ENCODE results near the gene NQO2.

DNA sequence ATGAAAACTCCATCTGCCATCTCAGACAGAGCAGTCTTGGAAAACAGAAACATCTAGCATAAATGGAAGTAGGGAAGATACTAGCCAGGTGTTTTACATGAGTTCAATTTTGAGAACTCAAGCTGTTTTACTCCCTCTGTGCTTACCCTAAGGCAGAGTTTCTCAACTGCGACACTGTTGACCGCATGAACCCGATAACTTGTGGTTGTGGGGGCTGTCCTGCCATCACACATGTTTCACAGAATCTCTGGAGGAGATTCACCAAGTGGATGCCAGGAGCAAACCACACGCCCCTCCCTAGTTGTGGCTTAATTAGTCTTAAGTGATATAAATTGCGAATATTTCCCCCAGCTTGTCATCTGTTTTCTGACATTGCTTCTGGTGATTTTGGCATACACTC lies 26.0 kb upstream of the NQO2 start:
- TF ChIP-seq, protein P1, sequence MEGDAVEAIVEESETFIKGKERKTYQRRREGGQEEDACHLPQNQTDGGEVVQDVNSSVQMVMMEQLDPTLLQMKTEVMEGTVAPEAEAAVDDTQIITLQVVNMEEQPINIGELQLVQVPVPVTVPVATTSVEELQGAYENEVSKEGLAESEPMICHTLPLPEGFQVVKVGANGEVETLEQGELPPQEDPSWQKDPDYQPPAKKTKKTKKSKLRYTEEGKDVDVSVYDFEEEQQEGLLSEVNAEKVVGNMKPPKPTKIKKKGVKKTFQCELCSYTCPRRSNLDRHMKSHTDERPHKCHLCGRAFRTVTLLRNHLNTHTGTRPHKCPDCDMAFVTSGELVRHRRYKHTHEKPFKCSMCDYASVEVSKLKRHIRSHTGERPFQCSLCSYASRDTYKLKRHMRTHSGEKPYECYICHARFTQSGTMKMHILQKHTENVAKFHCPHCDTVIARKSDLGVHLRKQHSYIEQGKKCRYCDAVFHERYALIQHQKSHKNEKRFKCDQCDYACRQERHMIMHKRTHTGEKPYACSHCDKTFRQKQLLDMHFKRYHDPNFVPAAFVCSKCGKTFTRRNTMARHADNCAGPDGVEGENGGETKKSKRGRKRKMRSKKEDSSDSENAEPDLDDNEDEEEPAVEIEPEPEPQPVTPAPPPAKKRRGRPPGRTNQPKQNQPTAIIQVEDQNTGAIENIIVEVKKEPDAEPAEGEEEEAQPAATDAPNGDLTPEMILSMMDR (IDR thresholded peaks at IDR 0.05; ENCODE audit: low read length) = no peak
- TF ChIP-seq EZH2 (IDR thresholded peaks at IDR 0.05; ENCODE audit: borderline replicate concordance, low read length) = no peak
